Measurements from ENCODE around the gene SPATA2L.
"Not testable (repeated sequence)": the region's sequence is repeated elsewhere in the genome, so short reads cannot be mapped to it uniquely, and the experiment has no call there.

Gene SPATA2L

GRCh38 chr16:89691231-89691985, 10.1 kb downstream of the SPATA2L start:
- in situ Hi-C loops (cut with MboI; ENCODE audit: low sequenced_read_pairs), result no loop called here

GRCh38 chr16:89690392-89690901, 11.1 kb downstream of the SPATA2L start:
- in situ Hi-C loops (cut with MboI; ENCODE audit: low sequenced_read_pairs), result no loop called here

GRCh38 chr16:89689621-89690020, 11.9 kb downstream of the SPATA2L start:
- in situ Hi-C loops (cut with MboI; ENCODE audit: low sequenced_read_pairs), result not testable (repeated sequence)

GRCh38 chr16:89689142-89689541, 12.4 kb downstream of the SPATA2L start:
- in situ Hi-C loops (cut with MboI; ENCODE audit: low sequenced_read_pairs), result no loop called here

- in situ Hi-C loops (cut with MboI; ENCODE audit: low sequenced_read_pairs), result no loop called here
These were observed 13.1 kb downstream of the SPATA2L start for GRCh38 chr16:89688395-89688794.

GRCh38 chr16:89687092-89687940, 14.2 kb downstream of the SPATA2L start:
- in situ Hi-C loops (cut with MboI; ENCODE audit: low sequenced_read_pairs), result no loop called here

GRCh38 chr16:89686520-89687091, 14.9 kb downstream of the SPATA2L start, which contains the start of gene CDK10:
TSS of gene CDK10 (plus strand) at chr16:89686689. CDS start at chr16:89686711, 22 bp downstream.
- in situ Hi-C loops (cut with MboI; ENCODE audit: low sequenced_read_pairs), result no loop called here

GRCh38 chr16:89685916-89686315, 15.6 kb downstream of the SPATA2L start:
- in situ Hi-C loops (cut with MboI; ENCODE audit: low sequenced_read_pairs), result no loop called here

GRCh38 chr16:89678258-89678657, 23.2 kb downstream of the SPATA2L start:
- in situ Hi-C loops (cut with MboI; ENCODE audit: low sequenced_read_pairs), result no loop called here

- in situ Hi-C loops (cut with MboI; ENCODE audit: low sequenced_read_pairs), result no loop called here
These were observed 29.1 kb downstream of the SPATA2L start for GRCh38 chr16:89672177-89672941.

- in situ Hi-C loops (cut with MboI; ENCODE audit: low sequenced_read_pairs), result not testable (repeated sequence)
These were observed 29.9 kb downstream of the SPATA2L start for GRCh38 chr16:89671565-89671964.

- in situ Hi-C loops (cut with MboI; ENCODE audit: low sequenced_read_pairs), result no loop called here
These were observed 30.7 kb downstream of the SPATA2L start for GRCh38 chr16:89670496-89671431.

- in situ Hi-C loops (cut with MboI; ENCODE audit: low sequenced_read_pairs), result no loop called here
These were observed 31.8 kb downstream of the SPATA2L start for GRCh38 chr16:89669755-89670154.

- in situ Hi-C loops (cut with MboI; ENCODE audit: low sequenced_read_pairs), result no loop called here
These were observed 32.7 kb downstream of the SPATA2L start for GRCh38 chr16:89668790-89669158.

GRCh38 chr16:89667633-89668032, 33.9 kb downstream of the SPATA2L start:
- in situ Hi-C loops (cut with MboI; ENCODE audit: low sequenced_read_pairs), result no loop called here

- in situ Hi-C loops (cut with MboI; ENCODE audit: low sequenced_read_pairs), result not testable (repeated sequence)
These were observed 34.5 kb downstream of the SPATA2L start for GRCh38 chr16:89667000-89667399.

GRCh38 chr16:89664238-89664637, 37.3 kb downstream of the SPATA2L start:
- in situ Hi-C loops (cut with MboI; ENCODE audit: low sequenced_read_pairs), result not testable (repeated sequence)

GRCh38 chr16:89661215-89661614, 40.3 kb downstream of the SPATA2L start:
- in situ Hi-C loops (cut with MboI; ENCODE audit: low sequenced_read_pairs), result no loop called here

- in situ Hi-C loops (cut with MboI; ENCODE audit: low sequenced_read_pairs), result no loop called here
These were observed 41.4 kb downstream of the SPATA2L start for GRCh38 chr16:89660146-89660545.
